ENCODE data around the gene HIGD2A.

The HIGD2A gene

GRCh38 chr5:176388444-176389134 lies at the start of gene HIGD2A, which contains the start of gene NOP16:
Gene HIGD2A, plus strand, starts transcription at chr5:176388751. Its CDS starts 69 bp downstream, at chr5:176388820.
Gene NOP16, minus strand, starts transcription at chr5:176388598. Its CDS starts 59 bp downstream, at chr5:176388539.
- H3K27ac ChIP-seq, result peak within 1 kb of the TSS; percentile 94
- peak; percentile 64; the same call in 1 of the 2 replicates for TF ChIP-seq ZFX (IDR thresholded peaks at IDR 0.05)
- TF ChIP-seq, protein P1, sequence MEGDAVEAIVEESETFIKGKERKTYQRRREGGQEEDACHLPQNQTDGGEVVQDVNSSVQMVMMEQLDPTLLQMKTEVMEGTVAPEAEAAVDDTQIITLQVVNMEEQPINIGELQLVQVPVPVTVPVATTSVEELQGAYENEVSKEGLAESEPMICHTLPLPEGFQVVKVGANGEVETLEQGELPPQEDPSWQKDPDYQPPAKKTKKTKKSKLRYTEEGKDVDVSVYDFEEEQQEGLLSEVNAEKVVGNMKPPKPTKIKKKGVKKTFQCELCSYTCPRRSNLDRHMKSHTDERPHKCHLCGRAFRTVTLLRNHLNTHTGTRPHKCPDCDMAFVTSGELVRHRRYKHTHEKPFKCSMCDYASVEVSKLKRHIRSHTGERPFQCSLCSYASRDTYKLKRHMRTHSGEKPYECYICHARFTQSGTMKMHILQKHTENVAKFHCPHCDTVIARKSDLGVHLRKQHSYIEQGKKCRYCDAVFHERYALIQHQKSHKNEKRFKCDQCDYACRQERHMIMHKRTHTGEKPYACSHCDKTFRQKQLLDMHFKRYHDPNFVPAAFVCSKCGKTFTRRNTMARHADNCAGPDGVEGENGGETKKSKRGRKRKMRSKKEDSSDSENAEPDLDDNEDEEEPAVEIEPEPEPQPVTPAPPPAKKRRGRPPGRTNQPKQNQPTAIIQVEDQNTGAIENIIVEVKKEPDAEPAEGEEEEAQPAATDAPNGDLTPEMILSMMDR (conservative IDR thresholded peaks at IDR 0.05), result no peak

GRCh38 chr5:176339304-176339703 lies 49.2 kb upstream of the HIGD2A start:
- no peak overlapping the region for H3K27ac ChIP-seq
- no peak for TF ChIP-seq ZFX (IDR thresholded peaks at IDR 0.05)
- TF ChIP-seq, protein P1 (conservative IDR thresholded peaks at IDR 0.05), result no peak

DNA sequence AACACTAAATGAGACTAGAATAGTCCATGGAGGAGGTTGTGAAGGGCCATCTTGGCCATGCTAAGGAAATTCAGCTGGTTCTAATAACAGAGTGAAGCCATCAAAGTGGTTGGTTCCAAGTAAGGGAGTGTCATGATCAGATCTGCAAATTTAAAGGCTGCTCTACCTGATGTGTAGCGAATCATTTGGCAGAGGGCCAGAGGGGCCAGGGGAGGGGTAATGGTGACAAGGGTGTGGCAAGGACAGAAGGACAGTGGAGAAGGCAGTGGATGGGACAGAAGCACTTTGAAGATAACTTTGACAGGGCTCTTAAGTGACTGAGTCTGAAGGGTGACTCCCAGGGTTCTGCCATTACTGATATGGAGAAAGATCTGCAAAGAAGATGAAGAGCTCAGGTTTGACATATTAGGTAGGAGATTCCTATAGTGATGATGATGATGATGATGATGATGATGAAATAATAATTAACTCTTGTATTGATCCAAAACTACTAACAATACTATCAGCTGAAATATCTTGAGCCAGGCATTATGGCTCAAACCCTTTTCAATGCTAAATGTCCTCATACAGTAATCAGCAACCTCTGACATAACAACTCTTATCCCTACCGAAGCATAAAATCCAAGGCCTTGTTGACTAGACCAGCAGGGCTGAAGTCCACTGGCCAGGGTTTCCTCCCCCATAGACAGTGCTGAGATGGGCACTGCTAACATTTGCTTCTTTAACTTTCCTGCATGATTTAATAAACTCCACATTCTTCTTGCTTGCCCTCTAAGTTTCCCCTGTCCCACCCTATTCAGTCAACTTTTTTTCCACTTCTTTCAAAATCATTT lies 47.0 kb upstream of the HIGD2A start:
- H3K27ac ChIP-seq, result no peak overlapping the region
- TF ChIP-seq, protein P1 (conservative IDR thresholded peaks at IDR 0.05), result no peak
- no peak for TF ChIP-seq ZFX (IDR thresholded peaks at IDR 0.05)

DNA sequence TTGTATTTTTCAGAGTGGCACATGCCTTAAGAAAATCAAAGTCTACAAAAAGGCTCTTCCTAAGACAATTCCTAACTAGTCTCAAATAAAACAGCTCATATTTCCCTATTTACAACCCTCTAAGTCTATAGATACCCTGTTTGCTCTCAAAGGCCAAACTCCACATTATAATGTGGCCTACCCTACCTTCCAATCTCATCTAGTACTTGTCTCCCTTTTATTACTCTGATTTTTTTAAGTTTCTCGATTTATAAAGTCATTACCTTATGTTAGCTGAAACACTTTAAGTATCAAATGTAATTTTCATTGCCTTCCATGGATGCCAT lies 46.4 kb upstream of the HIGD2A start:
- TF ChIP-seq, protein P1 (conservative IDR thresholded peaks at IDR 0.05), result no peak
- no peak for TF ChIP-seq ZFX (IDR thresholded peaks at IDR 0.05)
- no peak overlapping the region for H3K27ac ChIP-seq

DNA sequence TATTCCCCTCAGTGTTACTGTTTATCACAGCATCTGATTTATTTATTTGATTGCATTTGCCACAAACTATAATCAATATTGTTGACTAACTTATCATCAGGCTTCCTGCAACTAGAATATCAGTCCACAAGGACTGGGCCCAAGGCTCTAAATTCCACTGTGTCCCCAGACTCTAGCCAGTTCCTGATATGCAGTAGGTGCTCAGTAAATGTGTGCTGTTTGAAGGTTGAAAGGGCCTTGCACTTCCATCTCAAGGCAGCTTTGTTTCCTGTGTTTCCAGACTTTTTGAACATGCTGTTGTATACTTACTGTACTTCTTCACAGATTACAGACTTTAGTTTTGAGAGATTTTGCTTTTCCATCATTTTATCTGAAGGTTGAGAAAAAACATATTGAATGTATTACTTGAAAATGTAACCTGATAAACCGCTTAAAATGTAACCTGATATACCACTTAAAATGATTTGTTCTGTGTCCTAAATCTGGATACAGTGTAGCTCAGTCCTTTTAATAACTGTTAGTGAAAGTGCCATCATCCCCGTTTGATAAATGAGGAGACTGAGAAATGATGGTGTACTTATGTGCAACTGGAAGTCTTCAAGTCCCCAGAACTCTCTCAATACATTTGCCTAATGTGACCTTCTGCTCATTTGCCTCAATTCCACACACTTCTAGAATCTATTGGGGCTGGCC lies 45.6 kb upstream of the HIGD2A start:
- TF ChIP-seq, protein P1 (conservative IDR thresholded peaks at IDR 0.05), result no peak
- no peak for TF ChIP-seq ZFX (IDR thresholded peaks at IDR 0.05)
- no peak overlapping the region for H3K27ac ChIP-seq

- H3K27ac ChIP-seq, result no peak overlapping the region
- TF ChIP-seq, protein P1 (conservative IDR thresholded peaks at IDR 0.05), result no peak
- TF ChIP-seq ZFX (IDR thresholded peaks at IDR 0.05), result no peak
These were observed 38.1 kb upstream of the HIGD2A start for GRCh38 chr5:176350416-176350815.
